Stomach (tissue), 9 donors: ENCODE results near the gene DLG2. TPM values are rescaled to one million over a fixed set of nuclear protein-coding genes. Genes with fewer than 3 reads are reported as not detected.
A peak's percentile ranks its signal among the peaks of the same experiment; 100 is the strongest.

Source experiments
- DNase-seq, 2 donors: peaks; one replicate each; pipeline versions ENCODE4 v3.0.0 to v3.0.0-alpha.2; 2013 to 2019
- H3K27ac ChIP-seq, 5 donors: fragments of 200-600 bp in 4 of 5; sonication (generic) in 4 of 5; one replicate each; pipeline ENCODE4 v1.5.1; 2013 to 2019; ENCODE audit warnings: mild to moderate bottlenecking in 1 of 5, moderate library complexity in 1 of 5
- H3K27me3 ChIP-seq, 3 donors: fragments of 200-600 bp; sonication (generic); one replicate each; pipeline ENCODE4 v1.5.1; 2017 to 2019; ENCODE audit warnings: mixed run types in 1 of 3
- H3K36me3 ChIP-seq, 4 donors: fragments of 200-600 bp; sonication (generic); 1 replicate in 3 of 4; 2 replicates in 1 of 4; pipeline ENCODE4 v1.5.1; 2016 to 2019
- H3K4me1 ChIP-seq, 4 donors: fragments of 200-600 bp; sonication (generic); one replicate each; pipeline ENCODE4 v1.5.1; 2016 to 2019
- H3K4me3 ChIP-seq, 4 donors: fragments of 200-600 bp; sonication (generic) in 3 of 4; one replicate each; pipeline ENCODE4 v1.5.1; 2016 to 2019; ENCODE audit warnings: mild to moderate bottlenecking in 1 of 4
- H3K9me3 ChIP-seq, 4 donors: fragments of 200-600 bp; sonication (generic); one replicate each; pipeline ENCODE4 v1.5.1; 2016 to 2019
- CTCF ChIP-seq, 7 experiments: fragments of 450-650 bp in 4 of 7; fragments of 200-600 bp in 3 of 7; sonication (generic) in 3 of 7; IDR thresholded peaks; one replicate each; pipeline ENCODE4 v1.5.1; 2016 to 2019; ENCODE audit warnings: antibody characterized with exemption in 7 of 7, control low read depth in 2 of 7, mild to moderate bottlenecking in 1 of 7
- EP300 ChIP-seq: sonication (generic); formaldehyde crosslinking; IDR thresholded peaks from one replicate; pipeline ENCODE4 v1.6.1; 2017; ENCODE audit warnings: antibody characterized with exemption
- POLR2A ChIP-seq, 4 donors: fragments of 450-650 bp; IDR thresholded peaks; one replicate each; pipeline ENCODE4 v1.6.1; 2016; ENCODE audit warnings: antibody characterized with exemption in 4 of 4, control low read depth in 2 of 4, mild to moderate bottlenecking in 1 of 4, moderate library complexity in 1 of 4
- POLR2AphosphoS5 ChIP-seq, 3 donors: sonication (generic); formaldehyde crosslinking; IDR thresholded peaks; one replicate each; pipeline ENCODE4 v1.6.1; 2016; ENCODE audit warnings: antibody characterized with exemption in 3 of 3
- WGBS, 5 donors: extraction: QIAGEN DNeasy Blood & Tissue Kit in 3 of 5; methylation state at CpG; one replicate each; pipeline versions ENCODE4 v1.1.5 to v1.1.7; 2013 to 2018; 5-methylcytosine and 5-hydroxymethylcytosine counted together
- intact Hi-C: fragments of 100-400 bp; cut with DNase I; formaldehyde crosslinking; loops from one replicate; pipeline ENCODE4 v1.15.1; 2023; ENCODE audit warnings: low total_unique reads
- polyA plus RNA-seq, 3 donors: library from polyadenylated mRNA; stranded (reverse); fragments of 200-250 nt; gene quantifications; one replicate each; pipeline ENCODE4 v1.2.3, GENCODE V29; 2013
- total RNA-seq, 5 donors: library from RNA; depleted of rRNA; stranded (reverse); fragments of >200 nt; gene quantifications; one replicate each; pipeline versions ENCODE4 v1.1.0 to v1.2.3, GENCODE V29; 2014 to 2016
- donor health status: healthy with polysubstance abuse.
- donor health status: Bipolar disorder and iron deficiency.
- donor health status: healthy.

The DLG2 gene
- total and polyA plus RNA-seq, 8 donors = 1.3 to 19.1 (median 3.5) TPM

DNA sequence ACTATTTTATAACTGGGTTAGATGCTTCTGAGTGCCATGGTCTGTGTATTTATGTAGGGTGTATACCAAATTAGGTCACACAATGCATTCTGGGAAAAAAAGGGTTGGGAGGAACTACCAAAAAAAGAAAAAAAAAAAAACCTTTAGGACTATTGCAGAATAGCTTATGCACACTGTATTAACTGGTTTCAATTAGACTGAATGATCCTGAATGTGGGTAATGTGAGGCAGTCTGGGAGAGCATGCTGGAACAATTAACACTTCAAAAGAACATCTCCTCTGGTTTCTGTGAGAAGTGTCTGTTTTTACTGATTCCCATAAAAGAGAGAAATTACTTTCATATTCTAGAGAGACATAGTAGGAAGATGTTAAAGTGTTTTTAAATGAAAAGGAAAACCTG lies 521.3 kb downstream of the DLG2 start:
- H3K27me3 ChIP-seq = no peaks in the 10 kb centered on the region
- peaks cover 0 to 9% (median 0%) of the 10 kb centered on the region in 4 donors for H3K9me3 ChIP-seq
- H3K4me1 ChIP-seq = no peaks in the 10 kb centered on the region
- intact Hi-C loops = no loop called here
- no peak overlapping the region for H3K4me3 ChIP-seq
- no peak for TF ChIP-seq EP300
- TF ChIP-seq POLR2AphosphoS5 (IDR thresholded peaks at IDR 0.05) = no peak
- no peak for TF ChIP-seq CTCF (IDR thresholded peaks at IDR 0.05)
- TF ChIP-seq POLR2A (IDR thresholded peaks at IDR 0.05) = no peak
- no peak for DNase-seq
- no peak overlapping the region for H3K27ac ChIP-seq
- H3K36me3 ChIP-seq = no peaks in the 10 kb centered on the region

DNA sequence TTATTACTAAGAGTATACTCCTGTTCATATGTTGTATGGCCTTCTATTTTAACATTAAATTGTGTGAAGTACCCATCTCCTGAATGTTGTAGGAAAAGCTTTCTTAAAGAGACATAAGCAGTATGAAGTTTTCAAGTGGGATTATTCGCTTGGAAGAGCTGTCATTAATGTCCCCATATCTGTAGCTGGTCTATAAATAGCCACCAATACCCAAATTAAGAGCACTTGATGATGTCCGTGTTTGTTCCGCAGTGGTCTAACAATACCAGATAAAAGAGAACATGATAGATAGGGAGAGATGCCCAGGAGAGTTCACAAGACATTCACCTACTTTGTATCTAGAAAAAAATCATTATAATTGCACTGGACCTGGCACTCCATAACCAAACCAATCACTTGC lies 527.6 kb downstream of the DLG2 start:
- no peaks in the 10 kb centered on the region for H3K4me1 ChIP-seq
- H3K9me3 ChIP-seq = peaks cover 0 to 12% (median 0%) of the 10 kb centered on the region in 4 donors
- H3K4me3 ChIP-seq = no peak overlapping the region
- 76 to 81% (median 80%) methylated on average over 3 of the region's 3 CpGs for WGBS, 5 donors
- H3K27me3 ChIP-seq = no peaks in the 10 kb centered on the region
- no peak for TF ChIP-seq EP300
- no peak for TF ChIP-seq POLR2A (IDR thresholded peaks at IDR 0.05)
- no peak for TF ChIP-seq POLR2AphosphoS5 (IDR thresholded peaks at IDR 0.05)
- no peak for TF ChIP-seq CTCF (IDR thresholded peaks at IDR 0.05)
- no peaks in the 10 kb centered on the region for H3K36me3 ChIP-seq
- intact Hi-C loops = no loop called here
- no peak overlapping the region for H3K27ac ChIP-seq
- no peak for DNase-seq

DNA sequence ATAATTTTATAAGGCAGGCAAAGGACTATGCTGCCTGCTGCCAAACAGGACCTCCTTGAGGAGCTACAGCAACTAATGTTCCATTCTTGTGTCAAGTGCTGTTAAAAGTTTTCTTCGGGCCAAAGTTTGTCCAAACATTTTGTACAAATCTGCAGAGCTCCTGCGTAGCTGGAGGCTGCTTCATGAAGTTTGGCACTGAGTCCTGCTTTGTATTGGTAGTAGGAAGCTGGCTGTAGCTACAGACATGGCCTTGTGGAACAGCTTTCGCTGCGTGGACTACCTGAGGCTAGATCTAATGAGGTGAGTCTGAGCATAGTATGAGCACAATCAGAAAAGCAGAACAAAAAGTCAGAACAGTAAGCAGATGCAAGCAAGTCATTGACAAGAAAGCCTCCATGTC lies 528.1 kb downstream of the DLG2 start:
- WGBS, 5 donors = 46 to 70% (median 50%) methylated on average over 4 of the region's 4 CpGs
- Histone ChIP-seq H3K4me1 (no peaks in the 10 kb centered on the region), H3K4me3 (no peak overlapping the region), H3K27ac (no peak overlapping the region), H3K27me3 (no peaks in the 10 kb centered on the region), H3K36me3 (no peaks in the 10 kb centered on the region), H3K9me3 (peaks cover 0 to 12% (median 0%) of the 10 kb centered on the region in 4 donors)
- intact Hi-C loops = no loop called here
- TF ChIP-seq POLR2A (IDR thresholded peaks at IDR 0.05) (no peak), POLR2AphosphoS5 (IDR thresholded peaks at IDR 0.05) (no peak), EP300 (no peak), CTCF (IDR thresholded peaks at IDR 0.05) (no peak)
- peak in 1 of 2 donors; percentile 41 for DNase-seq

GRCh38 chr11:85096939-85097338 lies 530.2 kb downstream of the DLG2 start:
- Histone ChIP-seq H3K27me3 (no peaks in the 10 kb centered on the region), H3K9me3 (peaks cover 0 to 8% (median 0%) of the 10 kb centered on the region in 4 donors), H3K27ac (no peak overlapping the region), H3K4me3 (no peak overlapping the region), H3K4me1 (no peaks in the 10 kb centered on the region), H3K36me3 (no peaks in the 10 kb centered on the region)
- no peak for DNase-seq
- TF ChIP-seq POLR2A (IDR thresholded peaks at IDR 0.05) = no peak
- TF ChIP-seq POLR2AphosphoS5 (IDR thresholded peaks at IDR 0.05) = no peak
- no peak for TF ChIP-seq EP300
- no peak for TF ChIP-seq CTCF (IDR thresholded peaks at IDR 0.05)
- 72 to 92% (median 84%) methylated on average over 6 of the region's 6 CpGs for WGBS, 5 donors
- intact Hi-C loops = no loop called here
